Stimulated activated CD8-positive, alpha-beta memory T cell treated with anti-CD3 and anti-CD28 coated beads, Interleukin-7, amount 100 ng/mL, for 24 hours (primary cell): ENCODE data around the gene CENPV.
"Not testable (repeated sequence)": the region's sequence is repeated elsewhere in the genome, so short reads cannot be mapped to it uniquely, and the experiment has no call there.

Experiments used
- DNase-seq: peaks from one replicate; pipeline ENCODE4 v3.0.0-alpha.2; 2020; ENCODE audit warnings: low read depth

CENPV gene

GRCh38 chr17:16312061-16312460 lies 41.2 kb downstream of the CENPV start:
- not testable (repeated sequence) for DNase-seq

GRCh38 chr17:16306211-16306610 lies 47.1 kb downstream of the CENPV start:
- DNase-seq: no peak

- no peak for DNase-seq
Observed at GRCh38 chr17:16304830-16305229, 48.4 kb downstream of the CENPV start.

- no peak for DNase-seq
Observed at GRCh38 chr17:16302856-16303255, 50.4 kb downstream of the CENPV start.

- DNase-seq: no peak
Observed at GRCh38 chr17:16301963-16302855, 51.1 kb downstream of the CENPV start.

GRCh38 chr17:16300554-16300953 lies 52.7 kb downstream of the CENPV start:
- DNase-seq: no peak

- no peak for DNase-seq
Observed at GRCh38 chr17:16298140-16298662, 55.1 kb downstream of the CENPV start.

- no peak for DNase-seq
Observed at GRCh38 chr17:16297367-16298139, 55.7 kb downstream of the CENPV start.

GRCh38 chr17:16296072-16296471 lies 57.2 kb downstream of the CENPV start:
- DNase-seq: not testable (repeated sequence)

GRCh38 chr17:16294560-16294959 lies 58.7 kb downstream of the CENPV start:
- no peak for DNase-seq

GRCh38 chr17:16293931-16294330 lies 59.3 kb downstream of the CENPV start:
- no peak for DNase-seq
